Pons (tissue), 1 donor: ENCODE data around the gene SPATC1L.

Source experiments
- DNase-seq: peaks from one replicate; pipeline ENCODE4 v3.0.0-alpha.2; 2016; ENCODE audit warnings: low spot score

Gene SPATC1L

GRCh38 chr21:46131838-46132651 is 52.2 kb downstream of the SPATC1L start:
- no peak for DNase-seq

- DNase-seq, result no peak
These were observed 52.7 kb downstream of the SPATC1L start for GRCh38 chr21:46131588-46131837.

- DNase-seq, result no peak
These were observed 53.2 kb downstream of the SPATC1L start for GRCh38 chr21:46130831-46131587.

GRCh38 chr21:46129846-46130651 is 54.2 kb downstream of the SPATC1L start:
- DNase-seq, result no peak

- no peak for DNase-seq
These were observed 55.2 kb downstream of the SPATC1L start for GRCh38 chr21:46128933-46129571.

GRCh38 chr21:46128106-46128932 is 55.9 kb downstream of the SPATC1L start:
- no peak for DNase-seq

- DNase-seq, result no peak
These were observed 56.8 kb downstream of the SPATC1L start for GRCh38 chr21:46127239-46128105.

GRCh38 chr21:46126309-46127238 is 57.7 kb downstream of the SPATC1L start:
- DNase-seq, result no peak

GRCh38 chr21:46125846-46126301 is 58.4 kb downstream of the SPATC1L start:
- no peak for DNase-seq

- DNase-seq, result no peak
These were observed 59.1 kb downstream of the SPATC1L start for GRCh38 chr21:46124926-46125845.

- DNase-seq, result no peak
These were observed 60.0 kb downstream of the SPATC1L start for GRCh38 chr21:46124083-46124925.

GRCh38 chr21:46122758-46123683 is 61.2 kb downstream of the SPATC1L start:
- DNase-seq, result no peak

- DNase-seq, result no peak
These were observed 62.0 kb downstream of the SPATC1L start for GRCh38 chr21:46122237-46122671.

- DNase-seq, result no peak
These were observed 62.7 kb downstream of the SPATC1L start for GRCh38 chr21:46121286-46122221.
